Stimulated activated CD4-positive, alpha-beta T cell treated with anti-CD3 and anti-CD28 coated beads, Interleukin-2, amount 100 ng/mL, for 4 hours (primary cell): ENCODE data around the gene UPF2.
"Not testable (repeated sequence)": the region's sequence is repeated elsewhere in the genome, so short reads cannot be mapped to it uniquely, and the experiment has no call there.

ENCODE experiments used
- DNase-seq: peaks from one replicate; pipeline ENCODE4 v3.0.0-alpha.2; 2020; ENCODE audit warnings: low read depth

UPF2 gene

GRCh38 chr10:11907914-11908313, 134.7 kb downstream of the UPF2 start:
- no peak for DNase-seq

- no peak for DNase-seq
Measured at GRCh38 chr10:11906714-11907113, 135.9 kb downstream of the UPF2 start.

- no peak for DNase-seq
Measured at GRCh38 chr10:11902646-11903045, 140.0 kb downstream of the UPF2 start.

- no peak for DNase-seq
Measured at GRCh38 chr10:11901833-11902475, 140.7 kb downstream of the UPF2 start.

GRCh38 chr10:11901454-11901832, 141.2 kb downstream of the UPF2 start:
- no peak for DNase-seq

- no peak for DNase-seq
Measured at GRCh38 chr10:11901036-11901301, 141.6 kb downstream of the UPF2 start.

- no peak for DNase-seq
Measured at GRCh38 chr10:11899067-11899876, 143.3 kb downstream of the UPF2 start.

GRCh38 chr10:11898372-11899066, 144.1 kb downstream of the UPF2 start:
- DNase-seq, result no peak

GRCh38 chr10:11898033-11898371, 144.6 kb downstream of the UPF2 start:
- no peak for DNase-seq

GRCh38 chr10:11896549-11897200, 145.9 kb downstream of the UPF2 start:
- no peak for DNase-seq

- no peak for DNase-seq
Measured at GRCh38 chr10:11895598-11895997, 147.0 kb downstream of the UPF2 start.

GRCh38 chr10:11895108-11895466, 147.5 kb downstream of the UPF2 start:
- DNase-seq, result no peak

- DNase-seq, result no peak
Measured at GRCh38 chr10:11894381-11895107, 148.1 kb downstream of the UPF2 start.

GRCh38 chr10:11893749-11894278, 148.8 kb downstream of the UPF2 start:
- DNase-seq, result no peak

- DNase-seq, result no peak
Measured at GRCh38 chr10:11891776-11892486, 150.7 kb downstream of the UPF2 start.

- not testable (repeated sequence) for DNase-seq
Measured at GRCh38 chr10:11889263-11889662, 153.3 kb downstream of the UPF2 start.

- DNase-seq, result no peak
Measured at GRCh38 chr10:11887381-11888227, 155.0 kb downstream of the UPF2 start.

- DNase-seq, result no peak
Measured at GRCh38 chr10:11886851-11887250, 155.8 kb downstream of the UPF2 start.

GRCh38 chr10:11886138-11886474, 156.5 kb downstream of the UPF2 start:
- DNase-seq, result no peak

GRCh38 chr10:11885437-11886137, 157.0 kb downstream of the UPF2 start:
- DNase-seq, result no peak
